Forelimb muscle (tissue), 1 donor: ENCODE results near the gene PCSK6. TPM values are rescaled to one million over a fixed set of nuclear protein-coding genes. Genes with fewer than 3 reads are reported as not detected.
"Not testable (repeated sequence)": the region's sequence is repeated elsewhere in the genome, so short reads cannot be mapped to it uniquely, and the experiment has no call there.

Experiments used
- DNase-seq: peaks from one replicate; pipeline ENCODE4 v3.0.0-alpha.2; 2013; ENCODE audit warnings: low read depth
- polyA plus RNA-seq: library from polyadenylated mRNA; unstranded; fragments of 120-200 nt; gene quantifications from one replicate; pipeline ENCODE4 v1.2.1, GENCODE V29; 2013; ENCODE audit not compliant: insufficient read length

The PCSK6 gene
- polyA plus RNA-seq, 1 donor: 10.2 TPM

DNA sequence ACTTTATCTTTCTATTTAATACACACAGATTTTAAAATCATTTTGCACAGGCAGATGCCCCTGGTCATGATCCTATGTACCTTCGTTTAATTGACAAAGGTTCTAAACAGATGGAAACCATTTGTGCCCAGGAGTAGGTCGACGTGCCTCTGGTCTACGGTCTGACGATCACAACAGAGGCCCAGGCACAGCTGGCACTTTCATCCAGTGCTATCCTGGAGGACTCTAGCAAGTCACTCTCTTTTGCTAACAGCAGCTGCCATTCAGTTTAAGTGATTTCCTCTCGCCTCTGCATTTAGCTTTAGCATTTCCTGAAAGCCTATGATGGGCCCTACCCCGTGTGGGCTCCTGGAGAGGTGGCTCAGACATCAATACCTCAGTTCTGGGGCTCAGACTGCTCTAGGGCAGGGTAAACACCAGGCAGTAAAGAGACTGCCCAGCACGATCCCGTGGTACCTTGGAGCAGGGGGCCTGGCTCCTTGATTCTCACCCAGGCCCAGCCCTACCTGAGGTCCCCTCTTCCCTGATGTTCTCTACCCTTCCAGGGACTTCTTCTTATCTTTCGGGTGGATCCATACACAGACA lies 111.2 kb downstream of the PCSK6 start:
- DNase-seq: no peak

DNA sequence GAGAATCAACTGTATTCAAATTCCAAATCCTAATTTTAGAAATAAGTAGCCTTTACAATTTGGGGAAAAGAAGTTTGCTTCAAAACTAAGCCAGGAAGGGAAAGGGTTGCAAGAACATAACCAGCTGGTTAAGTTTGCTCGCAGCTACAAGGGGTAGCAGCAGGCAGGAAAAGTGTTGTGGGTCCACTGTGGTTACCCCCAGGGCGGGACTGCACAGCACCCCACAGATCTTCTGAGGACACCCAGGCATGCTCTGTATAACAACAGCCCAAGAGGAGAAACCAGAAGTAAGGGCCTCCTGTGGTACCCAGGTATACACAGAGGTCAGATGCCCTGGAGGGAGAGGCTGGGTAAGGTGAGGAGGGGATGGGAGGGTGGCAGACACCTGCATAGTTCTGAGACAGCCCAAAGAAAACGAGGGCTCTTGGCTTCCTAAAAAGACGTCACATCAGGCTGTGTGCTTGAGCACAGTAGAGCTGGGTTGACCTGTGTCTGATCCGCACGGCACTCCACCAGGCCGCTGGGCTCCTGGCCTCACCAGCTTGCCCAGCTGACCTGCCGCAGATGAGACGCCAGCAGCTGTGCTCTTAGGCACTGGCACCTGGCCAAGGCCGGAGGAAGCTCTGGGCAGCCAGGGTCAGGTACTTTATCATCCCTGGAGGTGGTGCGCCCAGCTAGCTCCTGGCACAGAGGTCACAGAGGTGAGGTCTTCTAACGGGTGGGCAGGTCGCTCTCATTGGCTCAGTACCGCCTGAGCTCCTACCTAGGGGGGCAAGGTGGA lies 112.7 kb downstream of the PCSK6 start:
- DNase-seq: no peak

DNA sequence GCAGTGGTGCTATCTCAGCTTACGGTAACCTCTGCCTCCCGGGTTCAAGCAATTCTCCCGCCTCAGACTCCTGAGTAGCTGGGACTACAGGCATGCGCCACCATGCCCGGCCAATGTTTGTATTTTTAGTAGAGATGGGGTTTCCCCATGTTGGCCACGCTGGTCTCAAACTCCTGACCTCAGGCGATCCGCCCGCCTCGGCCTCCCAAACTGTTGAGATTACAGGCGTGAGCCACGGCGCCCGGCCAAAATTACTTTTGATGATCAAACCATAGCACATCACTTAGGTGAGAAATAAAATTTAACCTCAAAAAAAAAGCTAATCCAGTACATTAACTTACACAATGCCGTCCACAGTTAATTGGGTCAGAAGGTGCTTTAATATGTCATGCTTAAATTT lies 114.5 kb downstream of the PCSK6 start:
- DNase-seq: not testable (repeated sequence)

DNA sequence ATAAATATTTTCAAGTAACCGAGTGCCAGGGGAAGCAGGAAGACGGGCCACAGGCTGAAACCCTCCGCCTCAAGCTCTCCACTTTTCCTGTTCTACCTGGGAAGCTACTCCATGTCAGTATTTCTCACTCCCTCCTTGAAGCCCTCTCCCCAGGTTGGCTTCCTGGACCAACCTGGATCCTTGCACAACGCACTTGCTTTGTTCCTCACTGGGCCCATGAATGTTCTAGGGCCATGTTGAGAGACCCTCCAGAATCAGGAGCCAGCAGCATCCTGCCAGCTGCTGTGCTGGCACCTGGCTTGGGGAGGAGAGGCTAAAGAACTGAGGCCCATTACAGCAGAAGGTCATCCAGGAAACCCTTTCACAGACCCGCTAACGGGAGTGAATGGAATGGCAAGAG lies 115.2 kb downstream of the PCSK6 start:
- DNase-seq: no peak

DNA sequence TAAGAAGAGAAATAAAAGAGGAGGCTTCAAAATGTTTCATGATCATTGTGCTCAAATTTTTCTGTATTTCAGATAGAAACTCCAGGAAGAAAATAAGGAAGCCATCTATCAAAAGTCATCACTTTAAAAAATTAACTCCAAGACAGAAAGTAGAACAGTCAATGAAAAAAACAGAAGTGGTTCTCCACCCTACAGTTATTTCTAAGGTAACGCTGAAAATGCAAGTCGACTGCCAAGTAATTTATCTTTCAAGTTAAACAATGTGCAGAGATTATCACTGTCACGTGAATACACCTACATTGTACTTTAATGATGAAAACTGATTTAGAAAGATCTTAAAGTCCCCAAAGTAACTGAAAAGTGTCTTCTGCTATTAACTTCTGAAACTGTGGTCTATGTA lies 115.9 kb downstream of the PCSK6 start:
- DNase-seq: no peak

DNA sequence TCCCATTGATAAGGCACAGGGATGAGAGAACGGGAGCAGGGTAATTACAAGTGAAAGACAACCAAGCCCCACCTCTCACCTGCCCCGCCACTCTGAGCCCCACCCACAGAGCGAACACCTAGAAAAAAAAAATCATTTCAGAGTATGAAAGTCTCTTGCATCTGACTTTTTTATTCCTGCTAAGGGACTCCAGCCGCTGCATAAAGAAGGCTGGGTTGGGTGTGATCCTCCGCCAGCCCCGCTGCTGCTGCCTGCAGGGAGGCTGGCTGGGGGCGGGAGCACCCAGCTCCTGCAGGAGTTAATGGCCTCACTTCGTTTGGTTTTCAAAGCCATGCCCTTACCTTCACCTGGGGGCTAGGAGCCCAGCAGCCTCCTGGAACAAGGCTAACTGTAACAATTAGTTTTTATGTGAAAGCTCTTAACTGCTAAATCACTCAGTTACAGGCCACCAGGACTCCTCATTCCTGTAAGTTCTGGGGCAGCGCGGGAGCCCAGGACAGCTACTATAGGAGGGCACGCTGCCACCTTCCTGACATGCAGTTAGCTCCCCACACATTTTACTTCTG lies 116.5 kb downstream of the PCSK6 start:
- DNase-seq: no peak

DNA sequence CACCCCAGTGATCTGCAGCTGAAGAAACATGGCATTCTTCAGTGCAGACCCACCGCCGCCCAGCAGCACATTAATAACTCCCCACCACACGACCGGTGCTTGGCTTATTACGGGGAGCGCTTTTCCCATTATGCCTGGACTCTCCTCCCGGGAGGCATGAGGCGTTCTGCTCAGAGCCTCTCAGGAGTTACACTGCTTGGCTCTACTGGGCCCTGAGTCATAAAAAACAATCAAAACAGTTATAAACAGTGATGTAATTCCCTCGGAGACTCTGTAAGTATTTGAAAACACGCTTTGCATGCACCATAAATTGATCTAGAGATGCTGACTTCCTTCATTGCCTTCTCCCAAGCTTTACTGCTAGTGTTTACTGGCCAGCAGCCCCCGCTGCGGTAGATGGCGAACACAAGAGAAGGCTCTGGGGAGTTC lies 117.3 kb downstream of the PCSK6 start:
- DNase-seq: peak; percentile 22

DNA sequence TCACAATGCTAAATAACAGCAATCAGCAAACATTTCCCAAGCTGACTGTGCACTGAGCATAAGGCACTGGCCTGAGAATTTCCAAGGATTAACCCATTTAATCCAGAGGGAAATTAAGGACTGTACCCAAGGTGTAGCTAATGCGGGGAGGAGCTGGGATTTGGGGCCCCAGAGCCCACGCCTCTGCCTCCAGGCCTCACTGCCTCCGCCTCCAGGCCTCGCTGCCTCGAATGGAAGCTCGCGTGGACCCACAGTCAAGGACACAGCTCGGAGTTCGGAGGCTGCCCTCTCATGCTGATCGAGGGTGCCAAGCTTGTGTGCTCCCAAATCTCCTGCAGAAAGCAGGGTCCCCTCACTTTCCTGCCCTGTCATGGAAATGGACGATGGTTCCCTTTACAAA lies 118.0 kb downstream of the PCSK6 start:
- no peak for DNase-seq

DNA sequence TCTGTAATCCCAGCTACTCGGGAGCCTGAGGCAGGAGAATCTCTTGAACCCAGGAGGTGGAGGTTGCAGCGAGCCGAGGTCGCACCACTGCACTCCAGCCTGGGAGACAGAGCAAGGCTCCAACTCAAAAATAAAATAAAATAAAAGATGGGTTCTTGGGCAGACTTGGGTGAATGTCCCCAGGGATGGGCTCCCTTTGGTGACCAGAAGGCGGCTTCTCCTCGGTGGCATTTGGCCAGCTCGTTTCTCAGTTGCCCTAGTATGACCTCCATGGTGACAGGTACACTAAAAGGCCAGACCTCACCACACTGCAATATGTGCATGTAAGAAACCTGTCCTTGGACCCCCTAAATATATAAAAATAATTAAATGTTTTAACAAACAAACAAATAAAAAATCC lies 118.4 kb downstream of the PCSK6 start:
- DNase-seq: no peak

DNA sequence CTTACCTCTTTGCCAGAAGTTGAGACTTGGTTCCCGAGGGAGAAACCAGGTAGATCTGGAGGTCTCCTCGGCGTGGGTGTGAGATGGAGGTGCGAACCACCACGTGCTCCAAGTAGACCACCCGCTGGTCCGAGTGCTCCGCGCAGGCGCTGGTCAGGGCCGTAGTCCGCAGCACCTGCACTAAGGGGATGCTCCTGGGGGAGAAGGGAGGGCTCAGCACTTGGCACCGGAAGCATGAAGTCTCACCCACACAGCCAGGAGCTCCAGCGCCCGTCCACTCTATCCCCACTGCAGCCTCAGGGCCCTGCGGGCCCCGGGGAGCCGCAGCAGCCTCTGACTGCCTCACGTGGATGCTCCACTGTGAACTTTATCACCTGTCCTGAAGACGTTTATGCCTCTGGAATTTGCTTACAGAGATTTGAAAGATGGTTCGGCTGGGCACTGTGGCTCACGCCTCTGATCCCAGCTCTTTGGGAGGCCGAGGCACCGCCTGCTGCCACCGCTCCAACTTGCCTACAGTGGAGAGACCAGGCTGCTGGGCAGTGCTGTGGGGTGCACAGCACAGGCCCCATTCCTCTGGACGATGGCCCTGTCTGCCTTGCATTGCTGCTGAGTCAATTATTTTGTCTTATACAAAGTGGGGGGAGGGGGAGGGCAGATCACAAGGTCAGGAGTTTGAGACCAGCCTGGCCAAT lies 119.0 kb downstream of the PCSK6 start:
- no peak for DNase-seq

DNA sequence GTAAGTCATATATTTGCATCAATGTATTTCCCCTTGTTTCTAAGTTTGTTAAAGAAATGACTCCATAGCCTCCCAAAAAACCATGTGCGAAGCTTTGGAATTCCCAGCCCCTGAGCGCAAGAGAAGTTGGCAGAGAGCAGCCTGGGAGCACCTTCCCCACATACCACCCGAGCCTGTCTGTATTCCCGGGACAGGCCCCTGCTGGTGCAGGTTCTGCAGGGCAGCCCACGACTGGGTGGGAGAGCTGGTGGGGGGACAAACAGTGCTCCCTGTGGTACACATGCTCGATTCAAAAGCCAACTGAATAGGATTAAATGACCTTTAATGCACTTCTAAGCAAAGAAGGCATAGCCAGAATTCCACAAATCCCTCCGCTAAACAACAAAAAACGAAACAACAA lies 119.8 kb downstream of the PCSK6 start:
- DNase-seq: no peak

DNA sequence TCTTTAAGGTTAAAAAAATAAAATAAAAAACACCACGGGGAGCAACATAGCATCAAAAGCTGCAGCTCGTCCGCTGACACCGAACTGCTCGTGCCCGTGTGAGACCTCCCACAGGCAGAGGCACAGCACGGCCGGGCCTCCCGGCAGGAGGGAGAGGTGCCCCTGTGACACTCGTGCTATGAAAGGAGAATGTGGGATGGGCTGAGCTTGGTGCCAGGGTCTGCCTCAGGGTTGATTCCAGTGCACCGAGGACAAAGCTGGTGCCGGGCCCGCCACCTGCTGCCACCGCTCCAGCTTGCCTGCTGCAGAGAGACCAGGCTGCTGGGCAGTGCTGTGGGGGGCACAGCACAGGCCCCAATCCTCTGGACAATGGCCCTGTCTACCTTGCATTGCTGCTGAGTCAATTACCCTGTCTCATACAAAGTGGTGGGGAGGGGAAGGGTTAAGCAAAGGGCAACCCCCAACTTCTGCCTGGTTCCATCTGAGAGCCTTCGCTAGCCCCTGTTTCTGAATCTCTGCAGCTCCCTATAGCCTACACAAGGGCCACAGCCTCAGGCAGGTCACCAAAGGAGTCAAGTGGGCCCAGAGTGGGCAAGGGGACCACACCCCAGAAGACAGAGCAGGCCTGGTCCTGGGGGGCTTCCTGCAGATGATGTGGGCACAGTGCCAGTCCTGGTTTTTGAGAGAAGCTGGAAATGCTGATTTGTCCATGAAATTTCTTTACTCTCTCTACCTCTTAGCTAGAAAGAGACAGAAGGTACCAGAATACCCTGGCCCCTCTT lies 120.5 kb downstream of the PCSK6 start:
- no peak for DNase-seq

DNA sequence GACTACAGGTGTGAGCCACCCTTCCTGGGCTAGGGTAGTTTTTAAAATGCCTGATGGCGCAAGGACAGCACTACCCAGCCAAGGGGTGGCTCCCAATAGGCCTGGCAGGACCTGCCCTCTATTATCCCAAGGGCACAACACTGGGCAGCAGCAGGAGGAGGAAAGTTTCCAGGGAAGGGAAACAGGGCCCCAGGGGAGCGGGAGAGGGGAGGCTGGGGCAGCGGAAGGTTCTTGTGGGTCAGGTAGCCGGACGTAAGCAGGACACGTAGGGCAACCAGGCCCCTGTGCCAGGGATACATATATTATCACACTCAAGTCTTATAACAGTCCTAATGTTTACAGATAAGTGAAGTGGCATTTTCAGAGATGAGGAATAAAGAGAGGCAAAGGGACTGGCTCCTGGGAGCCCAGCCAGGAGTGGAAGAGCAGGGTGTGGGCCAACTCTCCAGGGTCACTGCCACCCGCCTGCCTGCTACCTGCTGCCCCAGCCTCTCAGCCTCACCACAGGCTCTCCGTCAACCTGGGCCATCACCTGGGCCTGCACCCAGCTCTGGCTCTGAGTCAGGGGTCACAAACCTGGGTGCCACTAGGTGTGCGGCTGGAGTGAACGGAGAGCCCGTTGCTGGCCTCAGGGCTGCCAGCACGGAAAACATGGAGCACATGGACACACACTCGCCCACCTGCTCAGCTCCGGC lies 121.3 kb downstream of the PCSK6 start:
- no peak for DNase-seq

DNA sequence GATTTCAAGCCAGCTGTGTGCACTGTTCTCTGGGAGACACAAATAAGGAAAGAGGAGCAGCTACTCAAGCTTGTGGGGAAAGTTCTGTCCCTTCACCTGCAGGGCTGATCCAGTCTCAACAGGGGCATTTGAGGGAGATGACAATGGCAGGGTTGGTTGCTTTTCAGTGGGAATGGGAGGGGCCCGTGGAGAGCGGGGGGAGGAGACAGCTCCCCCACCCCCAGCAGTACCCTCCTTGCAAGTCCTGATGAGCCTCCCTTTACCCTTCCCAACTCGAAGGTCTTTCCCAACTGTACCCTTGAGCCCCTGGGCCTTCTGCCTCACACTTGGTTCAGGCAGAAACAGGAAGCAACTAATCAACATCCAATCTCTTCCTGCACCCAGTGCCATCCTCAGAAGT lies 122.7 kb downstream of the PCSK6 start:
- DNase-seq: no peak

DNA sequence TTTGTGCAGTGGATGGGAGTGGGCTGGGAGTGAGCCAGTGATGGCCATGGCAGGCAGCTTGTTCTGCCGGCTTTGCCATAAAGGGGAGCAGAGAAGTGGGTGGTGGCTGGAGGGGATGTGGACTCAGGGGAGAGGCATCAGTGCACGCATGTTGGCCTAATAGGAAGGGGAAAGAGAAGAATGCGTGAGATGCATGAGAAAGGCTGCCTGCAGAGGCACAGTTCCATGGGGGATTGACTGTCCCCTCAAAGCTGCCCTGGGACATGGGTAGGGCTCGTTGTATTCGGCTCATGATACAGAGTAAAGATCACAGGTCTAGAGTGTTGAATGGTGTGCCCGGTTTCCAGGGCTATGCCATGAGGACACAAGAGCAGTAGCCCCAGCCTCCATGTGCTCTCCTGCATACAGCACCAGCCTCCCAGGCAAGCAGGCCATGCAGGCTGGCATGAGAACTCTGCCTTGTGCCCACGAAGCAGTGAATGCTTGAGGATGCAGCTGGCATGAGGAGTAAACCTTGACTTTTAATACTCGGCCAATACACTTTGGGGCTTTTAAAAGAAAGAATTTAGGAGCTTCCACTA lies 126.4 kb downstream of the PCSK6 start:
- DNase-seq: no peak

DNA sequence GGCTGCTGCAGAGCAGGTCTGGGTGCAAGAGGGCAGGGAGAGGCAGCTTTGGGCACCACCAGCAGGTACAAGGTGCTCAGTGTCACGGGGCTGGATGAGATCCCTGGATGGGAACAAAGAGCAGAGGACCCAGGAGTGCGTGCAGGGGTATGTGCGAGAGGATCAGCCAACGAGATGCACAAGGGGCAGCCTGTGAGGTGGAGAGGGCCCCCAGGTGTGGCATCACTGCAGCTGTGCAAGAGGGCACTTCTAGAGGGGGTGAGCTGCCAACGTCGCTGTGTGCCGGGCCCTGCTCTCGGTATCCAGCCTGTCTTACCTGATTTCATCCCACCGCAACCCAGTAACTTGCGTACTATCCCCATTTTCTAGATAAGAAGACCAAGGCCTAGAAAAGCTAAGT lies 127.1 kb downstream of the PCSK6 start:
- no peak for DNase-seq

DNA sequence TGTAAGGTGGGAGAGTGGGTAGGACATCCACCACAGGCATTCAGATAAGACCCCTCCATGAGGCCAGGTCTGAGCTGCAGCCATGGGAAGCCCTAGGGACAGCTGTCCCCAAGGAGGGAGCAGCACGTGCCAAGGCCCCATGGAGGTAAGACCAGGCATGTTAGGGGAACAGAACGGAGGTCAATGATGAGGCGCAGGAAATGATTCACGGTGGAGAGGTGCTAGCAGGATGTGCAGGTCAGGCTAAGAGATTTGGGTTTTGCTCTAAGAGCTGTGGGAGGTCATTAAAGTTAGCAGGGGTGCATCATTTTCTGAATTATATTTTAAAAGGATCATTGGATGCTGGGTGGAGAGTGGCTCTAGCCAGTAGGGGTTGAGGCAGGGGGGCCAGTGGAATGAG lies 128.1 kb downstream of the PCSK6 start:
- no peak for DNase-seq

DNA sequence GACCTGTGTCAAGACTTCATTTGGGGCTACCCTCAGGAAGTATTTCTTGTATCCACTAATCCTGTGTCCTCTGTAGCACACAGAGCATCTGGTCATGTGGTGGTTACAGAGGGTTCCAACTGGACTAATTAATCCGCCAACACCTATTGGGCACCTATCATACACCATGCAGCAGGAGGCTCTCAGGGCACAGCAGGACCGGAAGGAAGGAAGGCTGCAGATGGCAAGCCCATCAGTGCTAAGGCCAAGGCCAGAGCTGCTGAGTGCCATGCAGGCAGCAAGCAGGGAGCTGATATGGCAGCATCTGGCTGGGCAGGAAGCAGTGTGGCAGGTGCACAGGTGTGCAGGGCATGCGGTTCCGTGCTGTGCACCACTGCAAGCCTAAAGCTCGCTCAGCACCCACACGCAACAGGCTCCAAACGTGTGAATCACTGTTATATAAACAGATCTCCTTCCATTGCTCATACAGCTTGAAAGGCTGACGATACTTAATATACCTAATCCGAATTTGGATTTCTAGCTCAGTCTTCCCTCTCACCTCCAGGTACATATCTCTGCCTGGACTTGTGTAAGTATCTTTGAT lies 130.1 kb downstream of the PCSK6 start:
- DNase-seq: no peak

DNA sequence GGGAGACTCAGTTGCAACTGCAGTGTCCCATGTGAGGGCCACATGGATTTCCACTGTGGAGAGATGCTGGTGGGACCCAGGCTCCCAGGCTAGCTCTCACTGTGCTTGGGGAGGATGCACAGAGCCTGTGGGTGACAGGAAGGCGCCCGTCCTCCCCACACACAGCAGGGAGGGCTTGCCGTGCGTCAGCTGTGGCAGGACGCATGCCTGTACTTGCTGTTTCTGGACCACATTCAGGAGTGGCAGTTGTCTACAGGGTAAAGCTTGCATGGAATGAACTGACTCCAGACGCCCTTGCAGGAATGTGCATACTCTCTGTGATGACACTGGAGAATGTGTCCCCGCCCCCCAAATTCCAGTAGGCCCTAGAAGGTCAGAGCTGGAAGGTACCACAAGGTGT lies 130.6 kb downstream of the PCSK6 start:
- no peak for DNase-seq

DNA sequence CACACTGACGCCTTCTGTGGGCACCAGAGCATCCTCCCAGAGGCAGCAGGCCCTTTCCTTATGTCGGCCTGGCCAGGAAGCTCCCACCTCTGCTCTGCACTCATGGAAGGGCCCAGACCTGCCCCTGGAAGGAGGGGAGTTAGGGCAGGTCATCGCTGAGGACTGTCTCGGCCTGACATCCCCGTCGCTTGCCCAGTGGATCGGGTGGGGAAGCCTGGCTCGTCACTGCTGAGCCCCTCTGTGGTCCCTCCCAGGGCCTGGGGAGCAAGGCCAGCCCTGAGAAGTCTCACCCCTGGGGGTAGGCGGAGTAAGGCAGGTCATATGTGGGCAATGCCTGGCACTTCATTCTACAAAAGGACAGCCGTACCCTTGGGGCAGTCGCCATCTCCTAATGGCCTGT lies 131.6 kb downstream of the PCSK6 start:
- DNase-seq: no peak

DNA sequence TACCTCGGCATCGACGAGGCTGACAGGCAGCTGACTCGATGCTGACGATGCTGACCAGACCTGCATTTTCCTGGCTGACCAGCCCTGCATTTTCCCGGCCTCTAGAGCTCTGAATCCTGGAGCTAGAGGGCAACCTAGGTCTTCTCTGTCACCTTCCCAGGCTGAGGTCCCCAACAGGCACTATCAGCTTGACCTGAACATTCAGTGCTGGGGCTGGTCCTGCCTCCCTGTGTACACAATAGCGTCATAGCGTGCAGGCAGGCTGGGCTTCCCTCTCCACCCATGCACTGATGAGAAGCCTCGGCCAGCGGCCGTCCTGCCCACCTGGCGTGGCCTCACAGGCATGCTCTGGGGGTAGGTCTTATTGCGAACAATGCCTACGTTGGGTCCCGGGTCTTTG lies 132.2 kb downstream of the PCSK6 start:
- no peak for DNase-seq
